Pancreas (tissue), 10 donors: ENCODE data around the gene PRR14L. TPM values are rescaled to one million over a fixed set of nuclear protein-coding genes. Genes with fewer than 3 reads are reported as not detected.
A peak's percentile ranks its signal among the peaks of the same experiment; 100 is the strongest.

Source experiments
- ATAC-seq, 4 donors: fragments of 200-7000 bp; cut with Tn5 transposase; one replicate each; pipeline versions ENCODE4 v1.8.0 to v1.9.1; 2020; ENCODE audit warnings: mild to moderate bottlenecking in 4 of 4, moderate library complexity in 4 of 4
- DNase-seq, 6 donors: peaks; one replicate each; pipeline ENCODE4 v3.0.0-alpha.2; 2020
- FAIRE-seq: peaks from 2 replicates; lab custom pipeline; 2012; peaks lifted over from hg19 to GRCh38; lab: Jason Lieb, UNC
- H3K27ac ChIP-seq, 4 donors: fragments of 200-600 bp; sonication (generic); 1 replicate in 3 of 4; 2 replicates in 1 of 4; pipeline versions ENCODE4 v1.5.0 to v1.8.0; 2020
- H3K27me3 ChIP-seq, 4 donors: fragments of 200-600 bp; one replicate each; pipeline ENCODE4 v1.8.0; 2021
- H3K36me3 ChIP-seq, 3 donors: fragments of 200-600 bp; sonication (generic) in 1 of 3; one replicate each; pipeline versions ENCODE4 v1.5.0 to v1.8.0; 2020 to 2021
- H3K4me1 ChIP-seq, 3 donors: fragments of 200-600 bp; one replicate each; pipeline ENCODE4 v1.8.0; 2021
- H3K4me3 ChIP-seq, 4 donors: fragments of 200-600 bp; sonication (generic) in 2 of 4; one replicate each; pipeline versions ENCODE4 v1.5.0 to v1.8.0; 2020 to 2021
- H3K9me3 ChIP-seq, 4 donors: fragments of 200-600 bp; one replicate each; pipeline ENCODE4 v1.8.0; 2021
- WGBS, 2 donors: extraction: QIAGEN DNeasy Blood & Tissue Kit; methylation state at CpG; one replicate each; pipeline ENCODE4 v1.1.7; 2013; 5-methylcytosine and 5-hydroxymethylcytosine counted together
- intact Hi-C, 3 donors: fragments of 100-400 bp; cut with DNase I; formaldehyde crosslinking; loops; one replicate each; pipeline versions ENCODE4 v1.11.1 to v1.14.2; 2022
- polyA plus RNA-seq, 2 donors: library from polyadenylated mRNA; stranded (reverse); fragments of 200-250 nt; gene quantifications; one replicate each; pipeline ENCODE4 v1.2.3, GENCODE V29; 2013
- total RNA-seq, 6 donors: library from RNA; stranded (reverse); fragmentation: NEBNext Ultra II Directional in 4 of 6; extraction: Animal tissue kit (Norgen Biotek cat#: 25700) in 4 of 6; gene quantifications; one replicate each; pipeline versions ENCODE4 v1.2.1 to v1.2.4, GENCODE V29; 2021 to 2023
- TF ChIP-seq, protein P1 (sequence below), 4 donors: fragments of 200-600 bp; sonication (generic) in 3 of 4; IDR thresholded peaks; one replicate each; pipeline versions ENCODE4 v1.5.0 to v1.8.0; 2021; ENCODE audit warnings: antibody characterized with exemption in 4 of 4
- donor health status: healthy with polysubstance abuse.
- donor health status: DM: no; HTN: no; CAD: no; lungs with moderate emphysema.
- donor health status: DM: no; HTN: no; CAD: no.
- donor health status: control.
- donor health status: control.
- donor health status: Bipolar disorder and iron deficiency.
- donor health status: DM: yes; HTN: yes; CAD: no.
- donor health status: DM: no; HTN: no; CAD: no.
- donor health status: DM: no; HTN: no; CAD: no.
- donor health status: DM: yes; HTN: yes; CAD: no.

Gene PRR14L
- total and polyA plus RNA-seq, 8 donors: 5.3 to 32.8 (median 17.6) TPM

DNA sequence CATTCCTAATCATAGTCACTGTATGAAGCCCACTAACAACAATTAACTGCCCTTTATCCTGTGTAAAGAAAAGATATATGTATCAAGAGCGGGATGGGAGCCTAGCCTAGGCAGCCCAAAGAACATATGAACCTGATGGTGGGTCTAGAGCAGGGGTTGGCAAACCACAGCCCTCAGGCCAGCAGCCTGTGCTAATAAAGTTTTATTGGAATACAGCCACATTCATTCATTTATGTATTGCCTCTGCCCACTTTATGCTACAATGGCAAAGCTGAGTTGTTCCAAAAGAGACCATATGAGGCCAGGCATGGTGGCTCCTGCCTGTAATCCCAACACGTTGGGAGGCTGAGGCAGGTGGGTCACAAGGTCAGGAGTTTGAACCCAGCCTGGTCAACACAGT is 13.5 kb downstream of the PRR14L start:
- H3K36me3 ChIP-seq: no peaks in the 10 kb centered on the region
- H3K27ac ChIP-seq: no peak overlapping the region
- DNase-seq (no peak), ATAC-seq (no peak), FAIRE-seq (no peak)
- TF ChIP-seq, protein P1, sequence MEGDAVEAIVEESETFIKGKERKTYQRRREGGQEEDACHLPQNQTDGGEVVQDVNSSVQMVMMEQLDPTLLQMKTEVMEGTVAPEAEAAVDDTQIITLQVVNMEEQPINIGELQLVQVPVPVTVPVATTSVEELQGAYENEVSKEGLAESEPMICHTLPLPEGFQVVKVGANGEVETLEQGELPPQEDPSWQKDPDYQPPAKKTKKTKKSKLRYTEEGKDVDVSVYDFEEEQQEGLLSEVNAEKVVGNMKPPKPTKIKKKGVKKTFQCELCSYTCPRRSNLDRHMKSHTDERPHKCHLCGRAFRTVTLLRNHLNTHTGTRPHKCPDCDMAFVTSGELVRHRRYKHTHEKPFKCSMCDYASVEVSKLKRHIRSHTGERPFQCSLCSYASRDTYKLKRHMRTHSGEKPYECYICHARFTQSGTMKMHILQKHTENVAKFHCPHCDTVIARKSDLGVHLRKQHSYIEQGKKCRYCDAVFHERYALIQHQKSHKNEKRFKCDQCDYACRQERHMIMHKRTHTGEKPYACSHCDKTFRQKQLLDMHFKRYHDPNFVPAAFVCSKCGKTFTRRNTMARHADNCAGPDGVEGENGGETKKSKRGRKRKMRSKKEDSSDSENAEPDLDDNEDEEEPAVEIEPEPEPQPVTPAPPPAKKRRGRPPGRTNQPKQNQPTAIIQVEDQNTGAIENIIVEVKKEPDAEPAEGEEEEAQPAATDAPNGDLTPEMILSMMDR (IDR thresholded peaks at IDR 0.05): no peak
- peaks cover 6 to 30% (median 18%) of the 10 kb centered on the region in 3 donors for H3K4me1 ChIP-seq
- H3K9me3 ChIP-seq: no peaks in the 10 kb centered on the region
- no peaks in the 10 kb centered on the region for H3K27me3 ChIP-seq
- WGBS, 2 donors: 99 to 100% methylated on average over 2 of the region's 2 CpGs
- no peak overlapping the region for H3K4me3 ChIP-seq
- intact Hi-C loops: no loop called here

DNA sequence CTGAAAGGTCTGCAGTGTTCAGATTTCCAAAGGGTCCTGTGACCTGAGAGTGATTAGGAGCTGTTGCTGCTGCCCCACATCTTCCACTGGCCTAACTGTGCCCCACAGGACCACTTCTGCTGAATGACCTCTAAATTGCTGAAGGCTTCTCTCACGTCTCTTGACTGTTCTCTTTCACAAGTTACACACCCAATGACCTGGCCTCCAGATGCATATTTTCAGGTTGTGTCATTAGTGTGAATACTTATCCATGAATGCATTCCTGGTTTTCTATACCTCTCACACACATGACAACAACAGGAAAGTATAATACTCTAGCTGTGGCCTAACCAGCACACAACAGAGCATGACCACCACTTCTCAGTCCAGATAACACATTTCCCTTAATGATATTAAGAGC is 15.4 kb downstream of the PRR14L start:
- DNase-seq: no peak
- intact Hi-C loops: no loop called here
- Histone ChIP-seq H3K27me3 (no peaks in the 10 kb centered on the region), H3K9me3 (no peaks in the 10 kb centered on the region), H3K36me3 (no peaks in the 10 kb centered on the region), H3K27ac (no peak overlapping the region), H3K4me1 (peaks cover 6 to 20% (median 18%) of the 10 kb centered on the region in 3 donors), H3K4me3 (no peak overlapping the region)
- WGBS, 2 donors: 94 to 95% methylated on average over 1 of the region's 1 CpG
- no peak for FAIRE-seq
- ATAC-seq: no peak
- TF ChIP-seq, protein P1 (IDR thresholded peaks at IDR 0.05): no peak

DNA sequence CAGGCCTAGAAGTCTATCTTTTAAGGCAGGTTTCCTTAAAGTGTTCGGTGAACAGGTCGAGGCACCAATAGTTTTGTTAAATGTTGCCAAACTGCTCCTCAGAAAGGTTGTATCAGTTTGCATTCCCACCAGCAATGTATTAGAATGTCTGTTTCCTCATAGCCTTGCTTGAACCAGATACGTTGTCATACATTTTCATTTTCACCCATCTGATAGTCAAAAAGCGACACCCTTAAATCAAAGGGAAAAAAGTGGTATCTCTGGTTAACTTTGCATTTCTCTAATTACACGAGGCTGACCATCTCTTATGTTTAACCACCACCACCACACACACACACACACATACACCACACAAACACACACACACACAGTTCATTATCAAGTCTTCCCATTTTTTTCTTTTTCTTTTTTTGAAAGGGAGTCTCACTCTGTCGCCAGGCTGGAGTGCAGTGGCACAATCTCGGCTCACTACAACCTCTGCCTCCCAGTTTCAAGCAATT is 16.3 kb downstream of the PRR14L start:
- H3K4me3 ChIP-seq: no peak overlapping the region
- peaks cover 6 to 12% (median 11%) of the 10 kb centered on the region in 3 donors for H3K4me1 ChIP-seq
- 89 to 96% methylated on average over 7 of the region's 7 CpGs for WGBS, 2 donors
- no peaks in the 10 kb centered on the region for H3K36me3 ChIP-seq
- intact Hi-C loops: no loop called here
- H3K9me3 ChIP-seq: no peaks in the 10 kb centered on the region
- DNase-seq: no peak
- no peak overlapping the region for H3K27ac ChIP-seq
- TF ChIP-seq, protein P1 (IDR thresholded peaks at IDR 0.05): no peak
- no peak for ATAC-seq
- FAIRE-seq: no peak
- no peaks in the 10 kb centered on the region for H3K27me3 ChIP-seq

DNA sequence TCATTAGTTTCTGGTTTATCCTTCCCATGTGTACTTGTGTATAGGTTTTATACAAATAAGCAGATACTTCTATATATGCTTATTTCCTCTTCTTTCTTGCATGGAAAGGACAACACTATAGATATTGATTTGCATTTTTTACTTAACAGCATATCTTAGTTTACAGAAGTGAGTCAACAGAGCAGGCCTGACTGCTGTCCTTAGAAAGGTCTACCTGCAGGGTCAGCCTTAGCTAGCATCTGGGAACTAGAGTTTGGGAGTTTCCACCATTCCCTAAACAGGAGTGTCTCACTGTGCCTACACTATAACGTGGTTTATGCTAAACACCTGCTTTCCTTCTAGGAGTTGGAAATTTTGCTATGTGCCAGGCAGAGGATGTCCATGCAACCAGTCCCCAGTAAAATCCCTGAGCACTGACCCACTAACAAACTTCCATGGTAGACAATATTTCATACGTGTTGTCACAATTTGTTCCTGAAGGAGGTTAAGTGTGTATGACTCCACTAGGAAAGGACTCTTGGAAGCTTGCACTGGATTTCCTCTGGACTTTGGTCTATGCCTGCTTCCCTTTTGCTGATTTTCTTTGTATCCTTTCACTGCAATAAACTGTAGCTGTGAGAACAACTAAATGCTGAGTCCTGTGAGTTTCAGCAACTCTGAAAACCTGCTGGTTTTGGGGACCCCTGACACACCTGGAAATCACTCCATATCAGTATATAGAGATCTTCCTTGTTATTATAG is 17.7 kb downstream of the PRR14L start:
- H3K4me3 ChIP-seq: no peak overlapping the region
- H3K9me3 ChIP-seq: no peaks in the 10 kb centered on the region
- H3K4me1 ChIP-seq: peaks cover 6 to 12% (median 9%) of the 10 kb centered on the region in 3 donors
- H3K27ac ChIP-seq: no peak overlapping the region
- peak in 3 of 4 donors; percentile 46 to 67 (median 57) for ATAC-seq
- 28 to 39% methylated on average over 2 of the region's 2 CpGs for WGBS, 2 donors
- TF ChIP-seq, protein P1 (IDR thresholded peaks at IDR 0.05): no peak
- DNase-seq: no peak
- H3K36me3 ChIP-seq: peaks cover 0 to 2% (median 0%) of the 10 kb centered on the region in 3 donors
- FAIRE-seq: no peak
- intact Hi-C loops: no loop called here
- no peaks in the 10 kb centered on the region for H3K27me3 ChIP-seq

DNA sequence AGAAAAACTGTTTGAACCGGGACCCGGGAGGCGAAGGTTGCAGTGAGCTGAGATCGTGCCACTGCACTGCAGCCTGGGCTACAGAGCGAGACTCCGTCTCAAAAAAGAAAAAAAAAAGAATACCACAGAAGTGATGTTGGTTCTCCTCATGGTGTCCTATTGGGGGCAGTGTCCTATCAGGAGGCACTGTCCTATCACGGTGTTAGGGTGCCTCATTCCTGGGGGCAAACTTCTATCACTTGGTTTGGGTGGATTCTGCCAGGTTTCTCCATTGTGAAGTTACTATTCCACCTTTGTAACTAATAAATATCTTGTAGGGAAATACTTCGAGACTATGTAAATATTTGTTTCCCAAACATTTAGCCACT is 19.6 kb downstream of the PRR14L start:
- 71 to 72% methylated on average over 8 of the region's 8 CpGs for WGBS, 2 donors

More for the DNA sequence above, 19.6 kb downstream of the PRR14L start:
- Histone ChIP-seq H3K36me3 (peaks cover 0 to 4% (median 0%) of the 10 kb centered on the region in 3 donors), H3K4me3 (no peak overlapping the region), H3K9me3 (no peaks in the 10 kb centered on the region), H3K27ac (no peak overlapping the region), H3K27me3 (no peaks in the 10 kb centered on the region), H3K4me1 (peaks cover 6 to 12% (median 9%) of the 10 kb centered on the region in 3 donors)
- FAIRE-seq (no peak), ATAC-seq (peak in 1 of 4 donors; percentile 24), DNase-seq (no peak)
- TF ChIP-seq, protein P1 (IDR thresholded peaks at IDR 0.05): no peak
- intact Hi-C loops: no loop called here
